Measurements from ENCODE around the gene MME.
"Not testable (repeated sequence)": the region's sequence is repeated elsewhere in the genome, so short reads cannot be mapped to it uniquely, and the experiment has no call there.

MME gene

DNA sequence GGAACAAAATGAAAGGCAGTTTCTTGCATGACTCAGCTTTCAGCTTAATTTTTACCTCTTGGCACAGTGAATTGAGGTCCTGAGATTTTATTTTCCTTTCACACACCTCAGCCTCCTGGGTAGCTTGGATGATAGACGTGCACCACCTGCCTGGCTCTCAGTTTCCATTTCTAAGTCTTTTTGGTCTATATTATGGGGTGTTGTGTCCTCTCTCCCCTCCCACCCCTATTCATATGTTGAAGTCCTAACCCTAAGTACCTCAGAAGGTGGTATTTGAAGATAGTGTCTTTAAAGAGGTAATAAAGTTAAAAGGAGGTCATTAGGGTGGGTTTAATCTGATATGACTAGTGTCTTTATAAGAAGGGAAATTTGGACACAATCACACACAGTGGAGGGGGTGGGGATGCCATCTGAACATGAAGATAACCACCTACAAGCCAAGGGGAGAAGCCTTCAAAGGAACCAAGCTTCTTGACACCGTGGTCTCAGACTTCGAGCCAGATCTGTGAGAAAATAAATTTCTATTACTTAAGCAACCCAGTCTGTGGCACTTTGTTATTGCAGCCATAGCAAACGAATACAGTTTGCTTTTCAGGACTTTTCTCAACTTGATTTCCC lies 128.2 kb downstream of the MME start:
- Histone ChIP-seq H3K4me3 (ENCODE audit: low read depth, low read length) (no peak overlapping the region), H3K27me3 (replicated peaks) (no peaks in the 10 kb centered on the region), H3K36me3 (replicated peaks) (no peaks in the 10 kb centered on the region), H3K27ac (no peak overlapping the region)
- in situ Hi-C loops (cut with HindIII; ENCODE audit: low pct_ligation_motif_present, low sequenced_read_pairs) = no loop called here
- no peak for DNase-seq
- no peak for TF ChIP-seq CTCF (IDR thresholded peaks at IDR 0.05; ENCODE audit: low read depth, low read length, missing control alignments)

DNA sequence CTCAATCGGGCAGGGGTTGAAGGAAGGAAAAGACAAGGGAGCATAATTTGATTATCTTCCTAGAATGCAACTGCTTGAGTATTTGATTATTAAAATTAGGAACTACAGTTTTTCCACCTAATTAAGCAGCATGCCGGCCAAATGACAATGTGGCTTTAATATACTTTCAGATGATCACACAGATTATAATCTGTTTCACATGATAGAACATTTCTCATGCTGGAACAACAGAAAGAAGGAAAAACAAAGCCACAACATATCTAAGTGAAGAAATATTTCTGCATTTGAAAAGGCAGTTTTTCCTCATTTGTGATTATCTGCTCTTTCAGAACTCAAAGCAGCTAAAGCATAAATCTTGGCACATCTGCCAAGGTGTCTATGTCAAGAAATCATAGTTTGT lies 130.6 kb downstream of the MME start:
- TF ChIP-seq CTCF (IDR thresholded peaks at IDR 0.05; ENCODE audit: low read depth, low read length, missing control alignments) = no peak
- H3K36me3 ChIP-seq (replicated peaks) = no peaks in the 10 kb centered on the region

GRCh38 chr3:155211266-155211665 lies 131.1 kb downstream of the MME start:
- H3K4me3 ChIP-seq (ENCODE audit: low read depth, low read length) = no peak overlapping the region
- in situ Hi-C loops (cut with HindIII; ENCODE audit: low pct_ligation_motif_present, low sequenced_read_pairs) = no loop called here
- no peaks in the 10 kb centered on the region for H3K27me3 ChIP-seq (replicated peaks)
- H3K36me3 ChIP-seq (replicated peaks) = no peaks in the 10 kb centered on the region
- no peak for TF ChIP-seq CTCF (IDR thresholded peaks at IDR 0.05; ENCODE audit: low read depth, low read length, missing control alignments)
- no peak overlapping the region for H3K27ac ChIP-seq
- no peak for DNase-seq

More for the DNA sequence above, 130.6 kb downstream of the MME start:
- in situ Hi-C loops (cut with HindIII; ENCODE audit: low pct_ligation_motif_present, low sequenced_read_pairs) = no loop called here
- H3K27me3 ChIP-seq (replicated peaks) = no peaks in the 10 kb centered on the region
- DNase-seq = no peak
- no peak overlapping the region for H3K27ac ChIP-seq
- no peak overlapping the region for H3K4me3 ChIP-seq (ENCODE audit: low read depth, low read length)

GRCh38 chr3:155211940-155212339 lies 131.8 kb downstream of the MME start:
- Histone ChIP-seq H3K27me3 (replicated peaks) (no peaks in the 10 kb centered on the region), H3K27ac (no peak overlapping the region), H3K36me3 (replicated peaks) (no peaks in the 10 kb centered on the region), H3K4me3 (ENCODE audit: low read depth, low read length) (no peak overlapping the region)
- in situ Hi-C loops (cut with HindIII; ENCODE audit: low pct_ligation_motif_present, low sequenced_read_pairs) = no loop called here
- no peak for DNase-seq
- no peak for TF ChIP-seq CTCF (IDR thresholded peaks at IDR 0.05; ENCODE audit: low read depth, low read length, missing control alignments)

GRCh38 chr3:155216007-155216406 lies 135.9 kb downstream of the MME start:
- DNase-seq; in situ Hi-C loops (cut with HindIII; ENCODE audit: low pct_ligation_motif_present, low sequenced_read_pairs); H3K27me3 ChIP-seq (replicated peaks); H3K36me3 ChIP-seq (replicated peaks); H3K4me3 ChIP-seq (ENCODE audit: low read depth, low read length); H3K27ac ChIP-seq: not testable (repeated sequence)

DNA sequence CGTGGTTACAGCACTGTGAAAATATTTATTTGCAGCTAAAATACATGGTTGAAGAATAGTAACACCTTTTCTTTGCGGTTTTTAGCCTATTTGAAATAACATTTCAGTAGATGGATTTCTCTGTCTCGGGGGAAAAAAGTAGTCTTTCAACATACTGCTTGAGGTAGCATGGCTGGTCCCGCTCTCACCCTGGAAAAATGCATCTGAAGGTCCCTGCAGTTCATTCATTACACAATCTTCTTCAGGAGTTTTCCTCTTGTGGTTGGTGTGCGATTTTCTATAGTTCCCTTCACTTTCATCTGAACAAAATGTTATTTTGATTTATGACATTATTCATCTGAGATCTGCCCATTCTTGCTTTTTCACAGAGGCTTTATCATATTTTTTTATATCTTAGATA lies 137.5 kb downstream of the MME start:
- TF ChIP-seq CTCF (IDR thresholded peaks at IDR 0.05; ENCODE audit: low read depth, low read length, missing control alignments) = no peak
- DNase-seq = peak; percentile 7
- no peak overlapping the region for H3K27ac ChIP-seq
- no peak overlapping the region for H3K4me3 ChIP-seq (ENCODE audit: low read depth, low read length)
- in situ Hi-C loops (cut with HindIII; ENCODE audit: low pct_ligation_motif_present, low sequenced_read_pairs) = no loop called here
- H3K27me3 ChIP-seq (replicated peaks) = no peaks in the 10 kb centered on the region
- H3K36me3 ChIP-seq (replicated peaks) = no peaks in the 10 kb centered on the region
